HepG2 (cell line): Measurements from ENCODE around the gene SLC43A1. TPM values are rescaled to one million over a fixed set of nuclear protein-coding genes. Genes with fewer than 3 reads are reported as not detected.

Experiments used
- CBFB ChIP-seq: sonication (generic); formaldehyde crosslinking; IDR thresholded peaks from 2 replicates; pipeline ENCODE4 v1.4.0; 2020; ENCODE audit warnings: missing genetic modification reagents
- EED ChIP-seq: sonication (generic); formaldehyde crosslinking; IDR thresholded peaks from 2 replicates; pipeline ENCODE4 v1.5.0; 2020; ENCODE audit warnings: mild to moderate bottlenecking, missing genetic modification reagents
- HCFC1 ChIP-seq: fragments of 150-350 bp; IDR thresholded peaks from 2 replicates; pipeline ENCODE4 v1.6.1; 2014; ENCODE audit warnings: low read depth, low read length
- HOXA7 ChIP-seq: sonication (generic); formaldehyde crosslinking; IDR thresholded peaks from 2 replicates; pipeline ENCODE4 v1.8.1; 2022; ENCODE audit warnings: mild to moderate bottlenecking, missing genetic modification reagents, moderate library complexity
- NCOA2 ChIP-seq: sonication (generic); formaldehyde crosslinking; IDR thresholded peaks from 2 replicates; pipeline ENCODE4 v1.8.0; 2022; ENCODE audit warnings: inconsistent platforms
- RBFOX2 ChIP-seq: fragments of 200-400 bp; formaldehyde crosslinking; IDR thresholded peaks from 2 replicates; pipeline ENCODE4 v1.6.1; 2017; ENCODE audit warnings: low read depth, mild to moderate bottlenecking, low read length
- SIN3B ChIP-seq: fragments of 150-350 bp; IDR thresholded peaks from 2 replicates; pipeline ENCODE4 v1.6.1; 2014; ENCODE audit warnings: low read length
- ZFYVE20 ChIP-seq: sonication (generic); formaldehyde crosslinking; IDR thresholded peaks from 2 replicates; pipeline ENCODE4 v1.8.0; 2023; ENCODE audit warnings: low read depth, mild to moderate bottlenecking, moderate library complexity, missing genetic modification reagents, borderline replicate concordance
- ZNF136 ChIP-seq: sonication (generic); formaldehyde crosslinking; IDR thresholded peaks from 2 replicates; pipeline ENCODE4 v1.8.1; 2022; ENCODE audit warnings: low read depth, mild to moderate bottlenecking, moderate library complexity, missing genetic modification reagents
- ZNF138 ChIP-seq: sonication (generic); formaldehyde crosslinking; IDR thresholded peaks from 2 replicates; pipeline ENCODE4 v1.5.0; 2020; ENCODE audit warnings: mild to moderate bottlenecking, low read depth, missing genetic modification reagents
- ZNF556 ChIP-seq: sonication (generic); formaldehyde crosslinking; IDR thresholded peaks from 2 replicates; pipeline ENCODE4 v1.4.0; 2020; ENCODE audit warnings: mild to moderate bottlenecking, missing genetic modification reagents, borderline replicate concordance
- ZNF839 ChIP-seq: sonication (generic); formaldehyde crosslinking; IDR thresholded peaks from 2 replicates; pipeline ENCODE4 v1.4.0; 2020; ENCODE audit warnings: missing genetic modification reagents, mild to moderate bottlenecking, borderline replicate concordance
- polyA plus RNA-seq, 8 experiments: library from polyadenylated mRNA; depleted of rRNA in 3 of 8; stranded (reverse) in 7 of 8; unstranded in 1 of 8; fragments of >200 nt; fragmentation: Illumina TruSeq in 4 of 8; extraction: Trizol in 4 of 8; gene quantifications; 2 replicates each; pipeline versions ENCODE4 v1.2.1 to v1.2.3, GENCODE V29; 2011 to 2016; ENCODE audit warnings: low read depth in 4 of 8, missing spikeins in 1 of 8, mixed read lengths in 1 of 8; ENCODE audit not compliant: insufficient read depth in 1 of 8
- total RNA-seq, 5 experiments: library from RNA; depleted of rRNA; stranded (reverse); fragments of >200 nt; fragmentation: Illumina TruSeq; extraction: Trizol; gene quantifications; 2 replicates each; pipeline ENCODE4 v1.2.3, GENCODE V29; 2016; ENCODE audit warnings: low read depth in 1 of 5
- TF ChIP-seq, protein P1 (sequence below): sonication (generic); formaldehyde crosslinking; IDR thresholded peaks from 2 replicates; pipeline ENCODE4 v1.4.0; 2020; ENCODE audit warnings: missing genetic modification reagents
- TF ChIP-seq, protein P2 (sequence below): sonication (generic); formaldehyde crosslinking; IDR thresholded peaks from 2 replicates; pipeline ENCODE4 v1.5.0; 2020; ENCODE audit warnings: missing genetic modification reagents
- TF ChIP-seq, protein P3 (sequence below): sonication (generic); formaldehyde crosslinking; IDR thresholded peaks from 2 replicates; pipeline ENCODE4 v1.4.0; 2020; ENCODE audit warnings: missing genetic modification reagents
- TF ChIP-seq, protein P4 (sequence below): sonication (generic); formaldehyde crosslinking; IDR thresholded peaks from 2 replicates; pipeline ENCODE4 v1.8.0; 2023; ENCODE audit warnings: mild to moderate bottlenecking, missing genetic modification reagents
- TF ChIP-seq, protein P5 (sequence below): conservative IDR thresholded peaks from 2 replicates; pipeline ENCODE4 v1.6.1; 2018; ENCODE audit warnings: missing genetic modification reagents
- TF ChIP-seq, protein P6 (sequence below): sonication (generic); formaldehyde crosslinking; conservative IDR thresholded peaks from 2 replicates; pipeline ENCODE4 v1.4.0; 2020; ENCODE audit warnings: missing genetic modification reagents

The SLC43A1 gene
- total and polyA plus RNA-seq, 2 of the 13 experiments (the other 11 are each of a cell fraction or from before 2014, with no cell fraction given) = 72.3 to 87.6 TPM

DNA sequence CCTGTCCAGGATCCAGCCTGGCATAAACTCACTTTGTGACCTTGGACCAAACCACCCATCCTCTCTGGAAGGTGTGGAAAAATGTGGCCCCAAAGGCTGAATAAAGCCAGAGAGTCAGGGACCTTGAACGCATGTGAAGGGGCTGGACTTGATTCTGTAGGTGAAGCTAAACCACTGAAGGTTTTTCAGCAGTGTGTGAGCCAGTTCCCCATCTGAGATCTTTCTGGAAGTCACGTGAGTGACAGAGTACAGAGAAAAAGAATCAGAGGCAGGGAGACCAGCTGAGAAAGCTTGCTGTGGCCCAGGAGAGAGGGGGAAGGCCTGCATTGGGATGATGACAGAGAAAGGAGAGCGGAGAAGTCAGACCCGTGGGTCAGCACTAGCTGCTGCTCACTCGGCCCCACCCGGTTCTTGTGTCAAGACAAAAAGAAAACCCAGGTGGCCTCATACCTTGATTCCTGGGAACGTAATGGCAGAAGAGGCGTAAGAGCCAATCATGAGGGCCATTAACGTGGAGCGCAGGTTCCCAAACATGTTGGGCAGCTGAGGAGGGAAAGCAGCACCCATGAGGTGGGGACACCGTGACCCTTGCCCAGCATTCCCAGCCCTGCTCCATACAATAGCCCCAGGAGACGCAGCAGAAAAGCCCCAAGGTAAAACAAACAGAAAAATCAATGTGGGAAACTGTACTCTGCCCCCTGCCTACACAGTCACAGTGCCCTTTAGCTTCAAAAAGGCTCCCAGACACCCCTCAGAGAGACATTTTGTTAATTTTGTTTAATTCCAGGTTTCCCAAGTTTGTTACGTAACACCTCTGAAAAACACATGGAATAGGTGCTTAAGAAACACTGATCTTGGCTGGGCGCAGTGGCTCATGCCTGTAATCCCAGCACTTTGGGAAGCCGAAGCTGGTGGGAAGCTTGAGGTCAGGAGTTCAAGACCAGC lies 17.9 kb downstream of the SLC43A1 start (continued):
- TF ChIP-seq, protein P1, sequence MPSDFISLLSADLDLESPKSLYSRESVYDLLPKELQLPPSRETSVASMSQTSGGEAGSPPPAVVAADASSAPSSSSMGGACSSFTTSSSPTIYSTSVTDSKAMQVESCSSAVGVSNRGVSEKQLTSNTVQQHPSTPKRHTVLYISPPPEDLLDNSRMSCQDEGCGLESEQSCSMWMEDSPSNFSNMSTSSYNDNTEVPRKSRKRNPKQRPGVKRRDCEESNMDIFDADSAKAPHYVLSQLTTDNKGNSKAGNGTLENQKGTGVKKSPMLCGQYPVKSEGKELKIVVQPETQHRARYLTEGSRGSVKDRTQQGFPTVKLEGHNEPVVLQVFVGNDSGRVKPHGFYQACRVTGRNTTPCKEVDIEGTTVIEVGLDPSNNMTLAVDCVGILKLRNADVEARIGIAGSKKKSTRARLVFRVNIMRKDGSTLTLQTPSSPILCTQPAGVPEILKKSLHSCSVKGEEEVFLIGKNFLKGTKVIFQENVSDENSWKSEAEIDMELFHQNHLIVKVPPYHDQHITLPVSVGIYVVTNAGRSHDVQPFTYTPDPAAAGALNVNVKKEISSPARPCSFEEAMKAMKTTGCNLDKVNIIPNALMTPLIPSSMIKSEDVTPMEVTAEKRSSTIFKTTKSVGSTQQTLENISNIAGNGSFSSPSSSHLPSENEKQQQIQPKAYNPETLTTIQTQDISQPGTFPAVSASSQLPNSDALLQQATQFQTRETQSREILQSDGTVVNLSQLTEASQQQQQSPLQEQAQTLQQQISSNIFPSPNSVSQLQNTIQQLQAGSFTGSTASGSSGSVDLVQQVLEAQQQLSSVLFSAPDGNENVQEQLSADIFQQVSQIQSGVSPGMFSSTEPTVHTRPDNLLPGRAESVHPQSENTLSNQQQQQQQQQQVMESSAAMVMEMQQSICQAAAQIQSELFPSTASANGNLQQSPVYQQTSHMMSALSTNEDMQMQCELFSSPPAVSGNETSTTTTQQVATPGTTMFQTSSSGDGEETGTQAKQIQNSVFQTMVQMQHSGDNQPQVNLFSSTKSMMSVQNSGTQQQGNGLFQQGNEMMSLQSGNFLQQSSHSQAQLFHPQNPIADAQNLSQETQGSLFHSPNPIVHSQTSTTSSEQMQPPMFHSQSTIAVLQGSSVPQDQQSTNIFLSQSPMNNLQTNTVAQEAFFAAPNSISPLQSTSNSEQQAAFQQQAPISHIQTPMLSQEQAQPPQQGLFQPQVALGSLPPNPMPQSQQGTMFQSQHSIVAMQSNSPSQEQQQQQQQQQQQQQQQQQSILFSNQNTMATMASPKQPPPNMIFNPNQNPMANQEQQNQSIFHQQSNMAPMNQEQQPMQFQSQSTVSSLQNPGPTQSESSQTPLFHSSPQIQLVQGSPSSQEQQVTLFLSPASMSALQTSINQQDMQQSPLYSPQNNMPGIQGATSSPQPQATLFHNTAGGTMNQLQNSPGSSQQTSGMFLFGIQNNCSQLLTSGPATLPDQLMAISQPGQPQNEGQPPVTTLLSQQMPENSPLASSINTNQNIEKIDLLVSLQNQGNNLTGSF (CRISPR knock-in tag) = no peak
- TF ChIP-seq ZNF138 (CRISPR knock-in tag) (no peak), RBFOX2 (peak; percentile 52; the same call in 1 of the 2 replicates), SIN3B (no peak), CBFB (CRISPR knock-in tag) (no peak), ZNF556 (0 out of 2 replicates have a peak, but pooled peaks have one; percentile 18), HOXA7 (CRISPR knock-in tag) (no peak), EED (no peak), ZNF839 (CRISPR knock-in tag) (no peak), ZNF136 (CRISPR knock-in tag) (no peak; the same call in 1 of the 2 replicates), ZFYVE20 (CRISPR knock-in tag) (no peak), HCFC1 (no peak), NCOA2 (CRISPR knock-in tag) (peak; percentile 78)
- TF ChIP-seq, protein P2, sequence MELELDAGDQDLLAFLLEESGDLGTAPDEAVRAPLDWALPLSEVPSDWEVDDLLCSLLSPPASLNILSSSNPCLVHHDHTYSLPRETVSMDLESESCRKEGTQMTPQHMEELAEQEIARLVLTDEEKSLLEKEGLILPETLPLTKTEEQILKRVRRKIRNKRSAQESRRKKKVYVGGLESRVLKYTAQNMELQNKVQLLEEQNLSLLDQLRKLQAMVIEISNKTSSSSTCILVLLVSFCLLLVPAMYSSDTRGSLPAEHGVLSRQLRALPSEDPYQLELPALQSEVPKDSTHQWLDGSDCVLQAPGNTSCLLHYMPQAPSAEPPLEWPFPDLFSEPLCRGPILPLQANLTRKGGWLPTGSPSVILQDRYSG (CRISPR knock-in tag) = no peak
- TF ChIP-seq, protein P3, sequence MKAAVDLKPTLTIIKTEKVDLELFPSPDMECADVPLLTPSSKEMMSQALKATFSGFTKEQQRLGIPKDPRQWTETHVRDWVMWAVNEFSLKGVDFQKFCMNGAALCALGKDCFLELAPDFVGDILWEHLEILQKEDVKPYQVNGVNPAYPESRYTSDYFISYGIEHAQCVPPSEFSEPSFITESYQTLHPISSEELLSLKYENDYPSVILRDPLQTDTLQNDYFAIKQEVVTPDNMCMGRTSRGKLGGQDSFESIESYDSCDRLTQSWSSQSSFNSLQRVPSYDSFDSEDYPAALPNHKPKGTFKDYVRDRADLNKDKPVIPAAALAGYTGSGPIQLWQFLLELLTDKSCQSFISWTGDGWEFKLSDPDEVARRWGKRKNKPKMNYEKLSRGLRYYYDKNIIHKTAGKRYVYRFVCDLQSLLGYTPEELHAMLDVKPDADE = no peak
- TF ChIP-seq, protein P4, sequence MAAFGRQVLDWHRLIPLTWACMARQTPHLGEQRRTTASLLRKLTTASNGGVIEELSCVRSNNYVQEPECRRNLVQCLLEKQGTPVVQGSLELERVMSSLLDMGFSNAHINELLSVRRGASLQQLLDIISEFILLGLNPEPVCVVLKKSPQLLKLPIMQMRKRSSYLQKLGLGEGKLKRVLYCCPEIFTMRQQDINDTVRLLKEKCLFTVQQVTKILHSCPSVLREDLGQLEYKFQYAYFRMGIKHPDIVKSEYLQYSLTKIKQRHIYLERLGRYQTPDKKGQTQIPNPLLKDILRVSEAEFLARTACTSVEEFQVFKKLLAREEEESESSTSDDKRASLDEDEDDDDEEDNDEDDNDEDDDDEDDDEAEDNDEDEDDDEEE (CRISPR knock-in tag) = no peak
- TF ChIP-seq, protein P5, sequence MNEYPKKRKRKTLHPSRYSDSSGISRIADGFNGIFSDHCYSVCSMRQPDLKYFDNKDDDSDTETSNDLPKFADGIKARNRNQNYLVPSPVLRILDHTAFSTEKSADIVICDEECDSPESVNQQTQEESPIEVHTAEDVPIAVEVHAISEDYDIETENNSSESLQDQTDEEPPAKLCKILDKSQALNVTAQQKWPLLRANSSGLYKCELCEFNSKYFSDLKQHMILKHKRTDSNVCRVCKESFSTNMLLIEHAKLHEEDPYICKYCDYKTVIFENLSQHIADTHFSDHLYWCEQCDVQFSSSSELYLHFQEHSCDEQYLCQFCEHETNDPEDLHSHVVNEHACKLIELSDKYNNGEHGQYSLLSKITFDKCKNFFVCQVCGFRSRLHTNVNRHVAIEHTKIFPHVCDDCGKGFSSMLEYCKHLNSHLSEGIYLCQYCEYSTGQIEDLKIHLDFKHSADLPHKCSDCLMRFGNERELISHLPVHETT = no peak
- TF ChIP-seq, protein P6, sequence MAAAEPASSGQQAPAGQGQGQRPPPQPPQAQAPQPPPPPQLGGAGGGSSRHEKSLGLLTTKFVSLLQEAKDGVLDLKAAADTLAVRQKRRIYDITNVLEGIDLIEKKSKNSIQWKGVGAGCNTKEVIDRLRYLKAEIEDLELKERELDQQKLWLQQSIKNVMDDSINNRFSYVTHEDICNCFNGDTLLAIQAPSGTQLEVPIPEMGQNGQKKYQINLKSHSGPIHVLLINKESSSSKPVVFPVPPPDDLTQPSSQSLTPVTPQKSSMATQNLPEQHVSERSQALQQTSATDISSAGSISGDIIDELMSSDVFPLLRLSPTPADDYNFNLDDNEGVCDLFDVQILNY (CRISPR knock-in tag) = no peak
